SK-N-SH (cell line): ENCODE data around the gene POLDIP3.

Experiments
- ELF1 ChIP-seq: IDR thresholded peaks from 2 replicates; pipeline ENCODE4 v1.4.0; 2012
- EZH2phosphoT487 ChIP-seq: fragments of 200-600 bp; sonication (generic); IDR thresholded peaks from 2 replicates; pipeline ENCODE4 v1.6.1; 2017; ENCODE audit warnings: low read depth, mixed run types, mild to moderate bottlenecking, antibody characterized with exemption, moderate library complexity, borderline replicate concordance
- GABPA ChIP-seq: IDR thresholded peaks from 2 replicates; pipeline ENCODE4 v1.4.0; 2012; ENCODE audit warnings: low read depth, mild to moderate bottlenecking
- GATA2 ChIP-seq: sonication (generic); formaldehyde crosslinking; IDR thresholded peaks from 2 replicates; pipeline ENCODE4 v1.5.0; 2020; ENCODE audit warnings: mild to moderate bottlenecking, missing genetic modification reagents
- JUND ChIP-seq: IDR thresholded peaks from 2 replicates; pipeline ENCODE4 v1.4.0; 2012
- POLR2AphosphoS5 ChIP-seq: IDR thresholded peaks from 2 replicates; pipeline ENCODE4 v1.6.1; 2012; ENCODE audit warnings: low read depth, low read length
- TF ChIP-seq, protein P1 (sequence below): fragments of 150-350 bp; IDR thresholded peaks from 2 replicates; pipeline ENCODE4 v1.6.1; 2017; ENCODE audit warnings: antibody characterized with exemption, low read length, low read depth, borderline replicate concordance
- TF ChIP-seq, protein P2 (sequence below): fragments of 200-600 bp; sonication (generic); IDR thresholded peaks from 2 replicates; pipeline ENCODE4 v1.6.1; 2017; ENCODE audit warnings: antibody characterized with exemption, mild to moderate bottlenecking, moderate library complexity

DNA sequence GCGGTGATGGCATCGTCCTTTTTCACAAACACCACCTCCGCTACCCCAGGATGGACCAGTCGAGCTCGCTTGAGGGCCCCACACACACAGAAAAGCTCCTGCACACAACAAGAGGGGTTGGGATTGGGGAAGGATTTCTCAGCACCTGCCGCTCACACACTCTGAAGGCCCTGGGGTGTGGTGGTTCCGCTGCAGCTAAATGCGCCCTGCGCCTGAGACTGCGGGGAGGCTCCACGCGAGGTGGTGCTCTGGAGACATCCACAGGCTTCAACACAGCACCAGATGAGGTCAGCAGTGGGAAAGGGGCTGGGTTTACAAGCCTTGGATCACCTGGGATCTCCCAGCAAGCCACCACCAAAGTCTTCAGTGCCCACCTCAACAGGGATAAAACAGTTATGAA is 22.7 kb downstream of the POLDIP3 start:
- TF ChIP-seq JUND (no peak), GATA2 (no peak), ELF1 (no peak), EZH2phosphoT487 (no peak), GABPA (no peak), POLR2AphosphoS5 (no peak)
- TF ChIP-seq, protein P1, sequence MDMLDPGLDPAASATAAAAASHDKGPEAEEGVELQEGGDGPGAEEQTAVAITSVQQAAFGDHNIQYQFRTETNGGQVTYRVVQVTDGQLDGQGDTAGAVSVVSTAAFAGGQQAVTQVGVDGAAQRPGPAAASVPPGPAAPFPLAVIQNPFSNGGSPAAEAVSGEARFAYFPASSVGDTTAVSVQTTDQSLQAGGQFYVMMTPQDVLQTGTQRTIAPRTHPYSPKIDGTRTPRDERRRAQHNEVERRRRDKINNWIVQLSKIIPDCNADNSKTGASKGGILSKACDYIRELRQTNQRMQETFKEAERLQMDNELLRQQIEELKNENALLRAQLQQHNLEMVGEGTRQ = no peak
- TF ChIP-seq, protein P2, sequence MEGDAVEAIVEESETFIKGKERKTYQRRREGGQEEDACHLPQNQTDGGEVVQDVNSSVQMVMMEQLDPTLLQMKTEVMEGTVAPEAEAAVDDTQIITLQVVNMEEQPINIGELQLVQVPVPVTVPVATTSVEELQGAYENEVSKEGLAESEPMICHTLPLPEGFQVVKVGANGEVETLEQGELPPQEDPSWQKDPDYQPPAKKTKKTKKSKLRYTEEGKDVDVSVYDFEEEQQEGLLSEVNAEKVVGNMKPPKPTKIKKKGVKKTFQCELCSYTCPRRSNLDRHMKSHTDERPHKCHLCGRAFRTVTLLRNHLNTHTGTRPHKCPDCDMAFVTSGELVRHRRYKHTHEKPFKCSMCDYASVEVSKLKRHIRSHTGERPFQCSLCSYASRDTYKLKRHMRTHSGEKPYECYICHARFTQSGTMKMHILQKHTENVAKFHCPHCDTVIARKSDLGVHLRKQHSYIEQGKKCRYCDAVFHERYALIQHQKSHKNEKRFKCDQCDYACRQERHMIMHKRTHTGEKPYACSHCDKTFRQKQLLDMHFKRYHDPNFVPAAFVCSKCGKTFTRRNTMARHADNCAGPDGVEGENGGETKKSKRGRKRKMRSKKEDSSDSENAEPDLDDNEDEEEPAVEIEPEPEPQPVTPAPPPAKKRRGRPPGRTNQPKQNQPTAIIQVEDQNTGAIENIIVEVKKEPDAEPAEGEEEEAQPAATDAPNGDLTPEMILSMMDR = no peak
